GM18508 (cell line): ENCODE data around the gene PDP2.

Experiments used
- ATAC-seq: cut with Tn5 transposase; IDR thresholded peaks from one replicate; pipeline ENCODE4 v1.9.1; 2021; ENCODE audit warnings: moderate number of reproducible peaks; ENCODE audit not compliant: insufficient read depth, unreplicated experiment

The PDP2 gene

DNA sequence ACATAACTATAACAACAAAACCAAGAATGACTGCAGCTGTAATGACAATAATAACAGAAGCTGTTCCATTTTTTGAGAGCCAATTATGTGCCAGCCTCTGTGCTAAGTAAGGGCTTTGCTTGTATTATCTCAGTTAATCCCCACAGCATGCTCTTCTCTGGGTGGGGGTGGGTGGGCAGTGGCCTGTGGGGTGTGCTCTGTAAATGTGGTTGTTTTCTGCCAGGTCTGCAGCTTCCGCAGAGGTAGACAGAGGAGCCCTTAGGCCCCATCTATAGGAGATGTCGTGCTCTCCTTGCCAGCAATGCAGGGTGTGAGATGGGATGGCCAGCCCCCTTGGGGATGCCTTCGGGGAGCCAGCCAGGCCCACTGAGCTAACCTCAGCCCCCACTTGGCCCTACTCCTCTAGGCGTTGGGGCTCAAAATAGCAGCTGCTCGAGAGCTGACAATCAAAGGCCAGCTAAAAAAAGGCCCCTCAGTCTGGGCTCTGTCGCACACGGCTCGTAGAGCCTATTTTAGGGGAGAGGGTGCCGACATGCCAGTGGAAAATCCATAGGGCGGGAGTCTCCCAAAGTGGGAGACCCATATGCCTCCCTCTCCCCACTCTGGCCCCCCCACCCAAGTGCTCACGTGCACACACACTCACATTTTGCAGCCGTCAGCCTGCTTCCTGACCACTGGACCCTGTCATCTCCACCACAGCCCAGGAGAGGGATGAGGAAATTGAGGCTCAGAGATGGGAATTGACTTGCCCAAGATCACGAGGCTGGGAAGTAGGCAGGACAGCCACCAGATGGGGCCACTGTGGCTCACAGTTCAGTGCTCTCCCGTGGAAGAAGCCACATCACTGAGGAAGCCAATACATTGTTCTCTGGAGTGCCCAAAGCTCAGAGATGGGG is 22.6 kb downstream of the PDP2 start:
- no peak for ATAC-seq

DNA sequence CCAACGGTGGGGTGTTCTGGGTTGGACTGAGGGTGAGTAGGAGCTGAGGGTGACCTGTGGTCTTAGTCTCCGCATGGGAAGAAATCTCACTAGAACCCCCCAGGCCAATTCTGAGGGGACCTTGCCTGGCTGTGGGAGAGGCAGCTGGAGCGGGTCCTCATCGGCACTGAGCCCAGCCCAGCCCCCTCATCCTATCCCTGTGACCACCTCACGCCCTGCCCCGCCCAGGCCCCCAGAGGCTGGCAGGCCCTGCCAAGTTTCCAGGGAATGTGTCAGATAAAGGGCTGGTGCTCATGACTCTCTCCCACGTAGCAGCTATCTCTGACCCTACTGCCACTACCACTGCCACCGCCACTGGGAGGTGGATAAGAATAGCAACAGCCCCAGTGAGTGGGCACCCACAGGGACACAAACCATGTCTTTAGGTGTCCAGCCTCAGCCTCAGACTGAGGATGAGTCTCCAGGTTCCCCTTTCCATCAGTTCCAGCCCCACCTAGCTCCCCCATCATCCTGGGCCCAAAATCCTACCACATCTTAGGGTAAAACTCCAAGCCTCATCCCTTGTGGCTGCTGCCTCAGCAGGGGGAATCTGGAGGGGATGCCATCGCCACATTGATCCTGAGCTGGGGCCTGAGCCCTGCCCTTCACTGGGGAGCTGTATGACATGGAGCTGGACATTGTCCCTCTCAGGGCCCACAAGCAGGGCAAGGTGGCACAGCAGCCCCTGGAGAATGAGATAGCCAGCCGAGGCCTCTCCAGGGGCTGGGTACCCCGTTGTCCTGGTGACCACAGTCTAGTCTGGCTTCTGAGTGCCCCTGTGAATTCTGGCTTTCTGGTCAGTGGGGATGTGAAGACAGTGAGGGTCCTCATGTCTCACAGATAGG is 23.5 kb downstream of the PDP2 start:
- no peak for ATAC-seq

DNA sequence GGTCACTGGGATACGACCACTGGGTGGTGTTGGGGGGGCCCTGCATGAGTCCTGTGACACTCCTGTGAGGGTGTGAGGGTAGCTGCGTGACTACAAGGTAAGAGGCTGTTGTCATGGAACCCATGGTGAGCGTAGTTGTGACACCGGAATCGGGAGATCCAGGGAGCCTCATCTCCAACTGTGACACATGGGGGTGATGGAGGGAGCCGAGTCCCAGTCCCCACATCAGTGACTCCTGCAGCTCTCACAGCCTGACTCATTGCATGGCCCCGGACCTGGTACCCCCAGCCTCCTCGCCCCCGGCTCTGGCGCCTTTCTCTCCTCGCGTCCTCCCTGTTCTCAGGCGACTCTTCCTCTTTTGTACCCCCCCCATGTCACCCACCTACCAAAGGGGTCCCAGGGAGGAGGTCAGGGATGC is 24.1 kb downstream of the PDP2 start:
- ATAC-seq, result no peak

DNA sequence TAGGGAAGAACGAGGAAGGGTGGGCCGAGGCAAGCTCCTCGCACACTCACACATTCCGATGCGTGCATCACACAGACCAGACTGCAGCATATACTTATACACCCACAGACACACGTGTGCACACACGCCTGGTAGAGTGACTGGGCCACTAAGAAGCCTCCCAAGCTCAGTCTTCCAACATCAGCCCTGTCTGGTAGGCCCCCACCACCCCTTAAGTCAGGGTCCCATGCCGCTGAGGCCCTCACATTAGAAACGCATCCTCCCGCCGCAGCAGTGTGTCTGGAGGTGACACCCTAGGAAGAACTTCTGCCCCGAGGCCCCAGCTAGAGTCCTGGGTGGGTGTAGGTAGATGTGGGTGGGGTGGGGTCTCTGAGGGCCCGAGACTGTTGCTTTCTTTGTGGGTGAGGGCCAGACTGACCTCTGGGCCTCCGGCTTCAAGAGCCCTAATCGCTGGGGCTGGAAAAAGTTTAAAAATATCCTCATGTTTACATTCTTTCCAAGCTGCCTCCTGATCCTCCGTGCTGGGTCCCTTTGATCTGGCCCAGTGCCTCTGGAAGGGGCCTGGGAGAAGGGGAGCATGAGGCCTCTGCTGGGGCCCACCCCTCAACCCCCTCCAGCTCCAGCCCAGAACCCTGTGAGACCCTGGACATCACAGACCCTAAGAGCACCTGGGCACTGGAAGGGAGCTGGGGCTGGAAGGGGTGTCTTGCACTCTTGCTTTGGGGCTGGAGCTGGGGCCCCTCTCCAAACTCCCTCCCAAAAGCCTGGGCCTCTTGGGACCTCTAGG is 24.7 kb downstream of the PDP2 start:
- no peak for ATAC-seq

DNA sequence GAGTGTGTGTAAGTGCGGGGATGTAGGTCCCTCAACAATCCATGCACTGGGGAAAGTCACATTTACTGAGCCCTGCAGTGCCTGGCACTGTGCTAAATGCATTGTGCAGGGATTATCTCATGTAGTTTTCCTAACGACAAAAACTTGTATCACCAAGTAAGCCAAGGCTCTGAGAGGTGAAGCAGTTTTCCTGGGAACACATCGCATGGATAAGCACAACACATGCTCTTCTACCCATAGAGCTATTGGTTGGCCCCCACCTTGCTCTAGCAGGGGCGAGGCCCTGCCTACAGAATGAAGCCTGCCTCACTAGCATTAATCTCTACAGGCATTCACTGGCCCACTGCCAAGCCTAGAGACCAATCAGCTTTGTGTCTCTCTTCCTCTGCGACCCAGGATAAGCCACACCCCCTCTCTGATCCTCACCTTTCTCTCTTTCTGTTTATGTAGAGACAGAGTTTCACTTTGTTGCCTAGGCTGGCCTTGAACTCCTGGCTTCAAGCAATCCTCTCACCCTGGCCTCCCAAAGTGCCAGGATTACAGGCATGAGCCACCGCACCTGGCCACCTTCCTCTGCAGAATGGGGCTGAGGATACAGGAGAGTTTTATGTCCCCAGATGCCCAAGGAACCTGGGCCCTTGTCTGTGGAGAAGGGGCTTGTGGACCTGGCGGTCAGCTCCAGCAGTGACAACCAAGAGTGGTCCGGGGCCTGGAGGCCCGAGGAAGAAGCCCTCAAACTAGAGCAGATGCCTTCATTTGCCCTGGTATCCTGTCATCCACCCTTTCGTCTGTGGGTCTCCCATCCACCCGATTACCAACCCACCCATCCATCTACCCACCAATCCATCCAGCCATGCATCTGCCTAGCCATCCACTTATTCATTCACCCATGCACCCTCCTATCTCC is 25.6 kb downstream of the PDP2 start:
- no peak for ATAC-seq

DNA sequence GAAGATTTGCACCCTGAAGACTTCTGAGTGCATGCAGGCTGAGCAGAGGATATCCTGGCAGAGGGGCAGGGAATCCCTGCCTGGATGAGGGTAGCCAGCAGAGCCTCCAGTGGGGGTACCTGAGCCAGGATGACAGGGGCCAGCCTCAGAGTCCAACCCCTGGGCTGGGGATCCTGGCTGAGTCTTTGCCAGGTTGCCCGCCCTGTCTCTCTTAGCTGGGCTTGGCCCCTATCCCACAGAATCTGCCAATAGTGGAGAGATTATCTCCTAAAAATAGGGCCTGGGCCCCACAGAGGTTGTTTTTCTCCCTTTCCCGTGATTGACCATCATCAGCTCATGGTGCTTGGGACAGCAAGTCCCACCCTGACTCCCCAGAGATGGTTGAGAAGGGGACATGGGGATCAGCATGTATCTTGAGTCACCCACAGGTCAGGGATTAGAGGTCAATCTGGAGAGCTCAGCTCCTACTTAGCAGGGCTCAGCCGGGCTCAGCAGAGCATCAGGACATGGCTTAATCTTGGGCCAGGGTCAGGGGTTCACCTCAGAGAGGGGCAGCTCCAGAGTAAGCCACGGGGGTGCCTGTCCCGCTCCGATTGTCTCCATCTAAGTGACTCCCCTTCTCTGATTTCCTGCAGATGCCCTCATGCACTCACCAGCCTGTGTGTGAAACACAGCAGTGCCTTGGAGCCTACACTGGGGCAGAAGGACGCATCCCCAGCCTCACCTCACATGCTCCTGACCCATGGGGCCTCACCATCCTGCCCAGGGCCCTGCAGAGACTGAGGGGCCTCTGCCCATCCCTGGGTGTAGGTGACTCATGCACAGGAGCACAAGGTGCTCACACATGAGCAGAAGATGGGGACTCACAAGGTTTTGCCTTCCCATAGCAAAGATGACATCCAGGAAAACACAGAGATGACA is 26.9 kb downstream of the PDP2 start:
- ATAC-seq, result no peak

DNA sequence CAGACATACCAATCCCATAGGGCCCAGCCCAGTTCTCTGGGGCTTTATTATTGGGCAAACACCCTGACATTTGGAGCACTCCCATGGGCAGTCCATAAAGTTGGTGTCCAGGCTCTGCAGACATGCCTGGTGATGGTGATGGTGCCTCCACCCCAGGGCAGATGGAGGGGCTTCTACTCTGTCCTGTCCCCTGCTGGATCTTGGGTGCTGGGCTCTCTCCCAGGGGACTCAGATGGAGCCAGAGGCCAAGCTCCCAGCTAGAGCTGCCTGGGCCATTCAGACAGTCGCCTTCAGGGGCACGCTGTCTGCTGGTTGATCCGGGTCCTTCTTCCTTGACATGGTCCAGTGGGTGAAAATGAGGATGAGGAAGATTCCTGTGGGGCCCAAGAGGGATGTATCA is 27.8 kb downstream of the PDP2 start:
- no peak for ATAC-seq

DNA sequence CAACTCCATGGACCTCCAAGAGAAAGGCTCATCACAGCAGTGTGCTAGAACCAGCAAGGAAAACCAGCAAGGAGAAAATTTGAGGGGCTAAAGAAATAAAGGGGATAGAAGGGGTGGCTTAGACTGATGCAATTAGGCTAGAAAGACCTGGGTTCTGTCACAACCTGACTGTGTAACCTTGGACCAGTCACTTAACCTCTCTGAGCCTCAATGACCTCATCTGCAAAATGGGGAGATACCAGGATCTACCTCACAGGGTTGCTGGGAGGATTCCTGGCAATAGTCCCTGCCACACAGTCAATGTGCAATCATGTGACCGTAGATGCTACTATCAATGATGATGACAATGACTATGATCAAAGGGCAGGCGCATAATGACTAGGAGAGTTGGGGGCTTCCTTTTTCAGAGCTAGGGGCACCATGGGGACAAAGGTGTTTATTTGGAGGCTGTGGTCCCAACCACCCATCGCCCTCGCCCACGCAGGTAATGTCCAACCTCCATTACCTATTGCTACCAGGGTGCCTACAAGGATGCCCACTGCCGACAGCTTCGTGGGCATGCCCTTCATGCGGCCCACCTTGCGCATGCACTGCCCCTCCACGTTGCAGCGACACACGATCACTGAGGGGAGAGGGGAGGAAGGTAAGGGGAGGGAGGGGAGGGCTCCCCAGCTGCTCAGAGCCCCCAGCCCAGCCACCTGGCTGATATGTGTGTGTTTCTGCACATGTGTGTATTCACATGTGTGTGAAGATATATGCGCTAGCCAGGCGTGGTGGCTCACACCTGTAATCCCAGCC is 28.6 kb downstream of the PDP2 start:
- no peak for ATAC-seq

DNA sequence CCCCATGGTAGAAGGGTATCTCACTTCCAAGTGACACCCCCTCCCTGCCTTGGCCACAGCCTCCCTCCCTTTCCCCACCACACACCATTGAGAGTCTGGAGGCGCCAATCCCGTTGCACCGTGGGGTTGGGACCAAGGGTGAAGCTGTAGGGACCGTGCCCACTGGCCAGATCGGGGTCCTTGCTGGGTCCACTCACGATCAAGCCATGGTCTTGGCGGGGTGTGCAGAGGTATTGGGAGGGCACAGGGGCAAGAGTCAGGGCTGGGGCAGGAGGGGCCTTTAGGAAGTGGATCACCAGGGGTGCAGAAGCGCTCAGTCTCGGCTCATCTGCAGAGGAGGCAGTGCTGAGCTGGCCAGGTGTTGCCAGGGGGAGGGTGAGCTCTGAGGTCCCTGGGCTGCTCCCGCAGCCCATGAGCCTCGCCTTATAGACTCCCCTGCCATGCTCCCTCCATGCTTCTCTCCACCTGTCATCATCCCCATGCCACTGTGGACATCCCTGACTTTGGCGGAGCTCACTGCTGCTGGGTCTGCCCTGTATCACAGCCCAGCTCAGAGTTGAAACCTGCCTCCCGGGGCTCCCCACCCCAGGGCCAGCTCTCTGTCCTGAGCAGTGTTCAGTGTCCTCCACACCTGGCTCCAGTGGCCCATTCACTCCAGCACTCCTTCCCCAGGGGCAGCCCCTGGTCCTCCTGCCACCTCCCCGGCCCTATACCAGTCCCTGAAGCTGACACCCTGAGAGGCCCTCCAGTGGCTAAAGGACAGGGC is 30.0 kb downstream of the PDP2 start:
- ATAC-seq, result no peak

DNA sequence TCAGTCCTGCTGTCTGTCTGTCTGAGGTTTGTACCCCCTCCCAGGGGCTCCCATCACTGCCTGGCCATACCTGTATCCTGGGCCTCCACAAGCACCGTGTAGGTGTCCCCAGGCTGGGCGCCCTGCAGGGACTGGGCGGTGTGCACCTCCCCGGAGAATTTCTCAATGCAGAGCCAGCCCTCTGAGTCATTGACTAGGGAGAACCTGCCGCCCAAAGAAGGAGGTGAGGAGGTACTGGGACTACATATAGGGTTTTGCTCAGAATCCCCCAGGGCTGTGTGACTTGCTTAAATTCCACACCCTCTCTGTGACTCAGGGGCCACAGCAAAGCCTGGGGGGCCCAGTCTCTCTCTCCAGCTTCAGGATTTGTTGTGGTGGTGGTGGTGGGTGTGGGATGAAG is 30.8 kb downstream of the PDP2 start:
- ATAC-seq, result no peak

DNA sequence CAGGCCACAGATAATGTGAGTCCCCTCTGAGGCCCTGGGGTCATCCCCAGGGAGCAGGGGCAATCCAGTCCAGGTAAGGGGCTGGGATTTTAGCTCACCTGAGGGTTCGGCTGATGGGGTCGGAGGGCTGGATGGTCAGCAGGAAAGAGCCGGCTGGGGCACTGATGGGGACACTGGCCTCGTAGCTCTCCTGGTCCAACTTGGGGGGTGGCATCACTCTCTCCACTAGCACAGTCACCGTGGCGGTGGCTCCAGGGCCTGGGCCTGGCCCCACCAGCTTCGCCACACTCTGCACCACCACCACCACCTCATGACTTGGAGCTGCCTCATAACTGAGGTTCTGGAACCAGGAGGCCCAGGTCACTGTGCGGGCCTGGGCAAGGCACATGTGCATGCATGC is 31.5 kb downstream of the PDP2 start:
- no peak for ATAC-seq

DNA sequence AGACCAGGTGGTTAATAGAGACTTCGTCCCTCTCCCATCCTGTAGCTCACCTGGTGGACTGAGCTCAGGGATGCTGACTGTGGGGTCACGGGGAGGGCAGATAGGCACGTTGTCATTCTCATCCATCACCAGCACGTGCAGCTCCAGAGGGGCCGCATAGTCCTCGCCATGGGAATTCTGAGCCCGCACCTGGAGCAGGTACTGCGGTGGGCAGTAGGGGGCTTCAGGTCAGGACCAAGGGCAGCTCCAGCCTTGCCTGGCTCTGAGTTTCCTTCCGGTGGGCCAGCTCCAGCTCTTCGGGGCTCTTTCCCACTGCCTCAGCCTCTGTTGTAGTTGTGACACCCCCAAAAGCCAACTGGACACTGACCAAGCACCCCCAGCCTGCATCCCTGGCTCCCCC is 32.8 kb downstream of the PDP2 start:
- ATAC-seq, result no peak

DNA sequence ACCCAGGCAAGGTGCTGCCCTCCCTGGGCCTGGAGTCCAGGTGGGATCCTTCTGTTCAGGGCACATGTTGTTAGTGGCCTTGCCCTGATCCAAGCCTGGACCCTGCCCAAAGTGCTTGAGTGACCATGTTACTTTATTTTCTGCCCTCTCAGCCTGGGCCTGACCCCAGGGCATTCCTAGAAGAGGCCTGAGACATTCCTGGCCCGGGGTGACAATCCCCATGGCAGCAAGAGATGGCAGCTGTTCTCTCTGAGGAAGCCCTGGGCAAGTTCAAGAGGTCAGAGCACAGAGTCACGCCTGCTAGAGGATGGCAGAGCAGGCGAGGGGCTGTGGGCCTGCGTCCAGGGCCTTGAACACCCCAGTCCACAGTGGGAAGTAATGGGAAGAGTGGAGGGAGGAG is 33.4 kb downstream of the PDP2 start:
- no peak for ATAC-seq

DNA sequence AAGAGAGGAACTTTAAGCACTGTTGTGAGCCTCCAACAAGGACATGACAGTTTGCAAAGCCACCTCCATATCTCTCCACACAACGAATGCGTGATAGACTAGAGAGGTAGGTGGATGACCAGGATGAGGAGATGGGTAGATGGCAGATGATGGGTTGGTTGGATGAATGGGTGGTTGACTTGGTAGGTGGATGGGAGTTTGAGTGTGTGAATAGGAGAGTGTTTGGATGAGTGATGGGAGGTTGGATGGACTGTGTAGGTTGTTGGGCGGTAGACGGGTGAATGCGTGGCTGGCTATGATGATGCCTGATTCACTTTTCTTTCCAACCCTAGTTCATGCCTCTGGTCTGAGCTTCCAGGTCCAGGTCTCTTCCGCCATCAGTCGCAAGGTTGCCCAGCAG is 34.2 kb downstream of the PDP2 start:
- no peak for ATAC-seq

DNA sequence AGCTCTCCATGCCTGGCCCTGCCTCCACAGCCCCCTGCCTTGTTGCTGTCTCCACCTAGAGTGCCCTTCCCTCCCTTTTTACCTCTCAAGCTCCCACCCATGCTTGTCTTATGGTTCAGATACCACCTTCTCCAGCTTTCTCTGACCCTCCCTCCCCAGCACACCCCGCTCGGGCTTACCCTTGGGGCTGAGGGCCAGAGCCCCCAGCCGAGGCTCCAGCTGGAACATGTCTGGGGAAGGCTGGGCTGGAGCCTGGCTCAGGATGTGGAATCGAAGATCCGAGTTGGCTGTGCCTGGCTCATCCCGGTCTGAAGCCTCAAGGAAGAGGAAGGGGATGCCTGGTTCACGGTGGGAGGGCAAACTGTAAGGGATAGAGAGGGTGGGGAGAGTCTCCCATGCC is 34.7 kb downstream of the PDP2 start:
- no peak for ATAC-seq

DNA sequence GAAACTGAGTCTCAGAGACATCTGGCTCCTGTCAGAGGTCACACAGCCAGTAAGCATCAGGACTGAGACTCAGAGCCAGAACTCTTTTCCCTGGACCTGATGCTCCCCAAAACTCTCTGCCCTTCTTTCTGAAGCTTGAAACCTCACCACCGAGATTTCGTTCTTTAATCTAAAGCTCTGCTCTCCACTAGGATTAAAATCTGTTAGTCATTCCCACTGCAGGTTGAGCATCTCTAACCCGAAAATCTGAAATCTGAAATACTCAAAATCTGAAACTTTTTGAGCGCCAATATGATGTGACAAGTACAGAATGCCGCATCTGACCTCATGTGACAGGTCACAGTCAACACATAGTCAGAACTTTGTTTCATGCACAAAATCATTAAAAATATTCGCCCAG is 36.2 kb downstream of the PDP2 start:
- ATAC-seq, result no peak

DNA sequence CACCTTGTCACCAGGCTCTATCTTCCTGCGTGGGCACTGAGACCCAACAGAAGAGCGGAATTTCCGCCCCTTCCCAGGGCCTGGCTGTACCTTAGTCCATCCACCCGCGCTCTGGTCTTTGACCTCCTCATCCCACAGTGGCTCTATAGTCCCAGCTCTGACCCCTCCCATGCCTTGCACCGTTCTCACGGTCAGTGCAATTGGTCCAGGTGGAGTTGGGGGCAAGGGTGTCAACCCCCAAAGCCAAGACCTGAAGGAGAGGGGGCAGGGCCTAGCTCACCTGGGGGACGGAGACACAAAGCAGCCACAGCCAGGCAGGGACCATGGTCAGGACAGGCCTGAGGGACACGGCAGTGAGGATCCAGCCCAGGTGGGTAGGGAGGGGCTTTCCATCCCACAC is 37.4 kb downstream of the PDP2 start:
- no peak for ATAC-seq
